Caco-2 (cell line): ENCODE measurements around the gene SPACA9. TPM values are rescaled to one million over a fixed set of nuclear protein-coding genes. Genes with fewer than 3 reads are reported as not detected.

Experiments
- BruUV-seq: library from RNA; stranded (reverse); fragments of 400-500 nt; replicated peaks from 2 replicates; lab custom pipeline; 2021; lab: Mats Ljungman, UMichigan
- CTCF ChIA-PET: fragments of 300-600 bp; sonication (Branson Sonifier 250); formaldehyde crosslinking; loops from one replicate; lab custom pipeline; 2022; ENCODE audit warnings: antibody characterized with exemption; lab: Charles Lee
- POLR2A ChIA-PET: fragments of 300-600 bp; sonication (Branson Sonifier 250); formaldehyde crosslinking; loops from one replicate; lab custom pipeline; 2022; ENCODE audit warnings: antibody characterized with exemption; lab: Charles Lee
- DNase-seq, 2 experiments: peaks; one replicate each; pipeline versions ENCODE4 v3.0.0 to v3.0.0-alpha.2; 2020 to 2022
- H3K27me3 ChIP-seq: replicated peaks from 2 replicates; pipeline ENCODE4 v1.6.0; 2011; ENCODE audit warnings: low read length; ENCODE audit not compliant: control insufficient read depth, insufficient read depth
- H3K36me3 ChIP-seq: 2 replicates; pipeline ENCODE4 v1.5.1; 2011; ENCODE audit warnings: low read length; ENCODE audit not compliant: control insufficient read depth, insufficient read depth
- H3K4me1 ChIP-seq: fragments of 250-450 bp; sonication (Bioruptor Pico); 2 replicates; pipeline ENCODE4 v1.5.1; 2020; ENCODE audit warnings: mild to moderate bottlenecking
- H3K4me3 ChIP-seq: 2 replicates; pipeline ENCODE4 v1.5.1; 2011; ENCODE audit warnings: low read depth, mild to moderate bottlenecking, control low read depth, low read length
- H3K9me3 ChIP-seq: fragments of 250-450 bp; sonication (Bioruptor Pico); 2 replicates; pipeline ENCODE4 v1.5.1; 2020; ENCODE audit warnings: mild to moderate bottlenecking, moderate library complexity
- H3K27ac Mint-ChIP-seq: one replicate; pipeline ENCODE4 v1.8.0; 2022; ENCODE audit warnings: mixed read lengths; ENCODE audit not compliant: unreplicated experiment
- H3K27me3 Mint-ChIP-seq: one replicate; pipeline ENCODE4 v1.8.0; 2022; ENCODE audit warnings: mixed read lengths; ENCODE audit not compliant: insufficient read depth, unreplicated experiment
- H3K36me3 Mint-ChIP-seq: one replicate; pipeline ENCODE4 v1.8.0; 2022; ENCODE audit warnings: mild to moderate bottlenecking, mixed read lengths; ENCODE audit not compliant: insufficient read depth, unreplicated experiment
- H3K4me1 Mint-ChIP-seq: one replicate; pipeline ENCODE4 v1.8.0; 2022; ENCODE audit warnings: low read depth, mixed read lengths; ENCODE audit not compliant: unreplicated experiment
- H3K4me3 Mint-ChIP-seq: one replicate; pipeline ENCODE4 v1.8.0; 2022; ENCODE audit warnings: mild to moderate bottlenecking, moderate library complexity, mixed read lengths; ENCODE audit not compliant: unreplicated experiment
- H3K9me3 Mint-ChIP-seq: one replicate; pipeline ENCODE4 v1.8.0; 2022; ENCODE audit warnings: mixed read lengths; ENCODE audit not compliant: unreplicated experiment
- intact Hi-C: fragments of 100-400 bp; cut with micrococcal nuclease; formaldehyde crosslinking; loops from one replicate; pipeline ENCODE4 v1.10.0; 2022; ENCODE audit not compliant: unreplicated experiment
- total RNA-seq: library from RNA; stranded (reverse); gene quantifications from 2 replicates; pipeline ENCODE4 v1.2.3, GENCODE V29; 2022
- TF ChIP-seq, protein P1 (sequence below), 2 experiments: fragments of 200-600 bp in 1 of 2; IDR thresholded peaks; 1 replicate in 1 of 2; 2 replicates in 1 of 2; pipeline versions ENCODE4 v1.5.1 to v1.8.0; 2011 to 2022; ENCODE audit warnings: antibody characterized with exemption in 1 of 2, control low read depth in 1 of 2, inconsistent platforms in 1 of 2, low read depth in 1 of 2, low read length in 1 of 2, mild to moderate bottlenecking in 1 of 2, moderate library complexity in 1 of 2; ENCODE audit not compliant: insufficient read depth in 1 of 2, severe bottlenecking in 1 of 2, unreplicated experiment in 1 of 2

The SPACA9 gene
- total RNA-seq, 1 experiment from 2014 or later: 0.64 TPM

- Histone ChIP-seq H3K4me1 (no peaks in the 10 kb centered on the region), H3K4me3 (no peak overlapping the region), H3K9me3 (no peaks in the 10 kb centered on the region), H3K27me3 (no peaks in the 10 kb centered on the region), H3K36me3 (peaks cover 2% of the 10 kb centered on the region; the same call in 1 of the 2 replicates)
- no peaks in the 10 kb centered on the region for H3K4me1 Mint-ChIP-seq
- no peaks in the 10 kb centered on the region for H3K9me3 Mint-ChIP-seq
- peaks cover 38% of the 10 kb centered on the region for H3K36me3 Mint-ChIP-seq
- no peak overlapping the region for H3K27ac Mint-ChIP-seq
- no peaks in the 10 kb centered on the region for H3K27me3 Mint-ChIP-seq
- intact Hi-C loops: no loop called here
- ChIA-PET POLR2A (no interaction called here), CTCF (no interaction called here)
- TF ChIP-seq, protein P1, sequence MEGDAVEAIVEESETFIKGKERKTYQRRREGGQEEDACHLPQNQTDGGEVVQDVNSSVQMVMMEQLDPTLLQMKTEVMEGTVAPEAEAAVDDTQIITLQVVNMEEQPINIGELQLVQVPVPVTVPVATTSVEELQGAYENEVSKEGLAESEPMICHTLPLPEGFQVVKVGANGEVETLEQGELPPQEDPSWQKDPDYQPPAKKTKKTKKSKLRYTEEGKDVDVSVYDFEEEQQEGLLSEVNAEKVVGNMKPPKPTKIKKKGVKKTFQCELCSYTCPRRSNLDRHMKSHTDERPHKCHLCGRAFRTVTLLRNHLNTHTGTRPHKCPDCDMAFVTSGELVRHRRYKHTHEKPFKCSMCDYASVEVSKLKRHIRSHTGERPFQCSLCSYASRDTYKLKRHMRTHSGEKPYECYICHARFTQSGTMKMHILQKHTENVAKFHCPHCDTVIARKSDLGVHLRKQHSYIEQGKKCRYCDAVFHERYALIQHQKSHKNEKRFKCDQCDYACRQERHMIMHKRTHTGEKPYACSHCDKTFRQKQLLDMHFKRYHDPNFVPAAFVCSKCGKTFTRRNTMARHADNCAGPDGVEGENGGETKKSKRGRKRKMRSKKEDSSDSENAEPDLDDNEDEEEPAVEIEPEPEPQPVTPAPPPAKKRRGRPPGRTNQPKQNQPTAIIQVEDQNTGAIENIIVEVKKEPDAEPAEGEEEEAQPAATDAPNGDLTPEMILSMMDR (IDR thresholded peaks at IDR 0.05; ENCODE audit: insufficient read depth in 1 of 2, low read depth in 1 of 2, low read length in 1 of 2, severe bottlenecking in 1 of 2, unreplicated experiment in 1 of 2): no peak
- no peak overlapping the region for H3K4me3 Mint-ChIP-seq
- no TSS peak for BruUV-seq
- no peak for DNase-seq
Observed at GRCh38 chr9:132908635-132909034, 29.9 kb downstream of the SPACA9 start.

DNA sequence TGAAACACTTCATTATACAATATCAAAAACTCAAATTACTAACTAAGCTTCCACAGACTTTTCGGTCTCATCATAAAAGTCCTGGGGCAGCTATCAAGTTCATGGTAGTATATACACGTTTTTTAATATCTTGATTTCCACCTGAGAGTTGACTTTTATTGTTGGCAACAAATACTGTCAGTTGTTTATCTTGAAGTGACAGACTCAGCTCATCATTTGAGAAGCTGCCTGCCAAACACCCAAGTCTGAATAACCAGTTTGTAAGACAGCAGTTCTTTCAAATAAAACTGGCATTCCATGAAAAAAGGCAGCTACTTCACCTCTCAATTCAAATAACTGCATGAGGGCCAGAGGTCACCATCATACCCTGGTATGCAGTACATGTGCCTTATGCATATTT is 30.6 kb downstream of the SPACA9 start:
- no peaks in the 10 kb centered on the region for H3K27me3 Mint-ChIP-seq
- Histone ChIP-seq H3K36me3 (peaks cover 2% of the 10 kb centered on the region; the same call in 1 of the 2 replicates), H3K9me3 (no peaks in the 10 kb centered on the region), H3K4me3 (no peak overlapping the region), H3K4me1 (no peaks in the 10 kb centered on the region), H3K27me3 (no peaks in the 10 kb centered on the region)
- DNase-seq: no peak
- TF ChIP-seq, protein P1 (IDR thresholded peaks at IDR 0.05; ENCODE audit: insufficient read depth in 1 of 2, low read depth in 1 of 2, low read length in 1 of 2, severe bottlenecking in 1 of 2, unreplicated experiment in 1 of 2): no peak
- H3K9me3 Mint-ChIP-seq: no peaks in the 10 kb centered on the region
- intact Hi-C loops: no loop called here
- CTCF ChIA-PET: no interaction called here
- H3K4me3 Mint-ChIP-seq: no peak overlapping the region
- peaks cover 38% of the 10 kb centered on the region for H3K36me3 Mint-ChIP-seq
- no TSS peak for BruUV-seq
- H3K4me1 Mint-ChIP-seq: no peaks in the 10 kb centered on the region
- POLR2A ChIA-PET: no interaction called here
- no peak overlapping the region for H3K27ac Mint-ChIP-seq

GRCh38 chr9:132910376-132910775 is 31.7 kb downstream of the SPACA9 start:
- H3K36me3 ChIP-seq: peaks cover 2% of the 10 kb centered on the region; the same call in 1 of the 2 replicates
- intact Hi-C loops: no loop called here
- Mint-ChIP-seq H3K4me3 (no peak overlapping the region), H3K36me3 (peaks cover 38% of the 10 kb centered on the region), H3K9me3 (no peaks in the 10 kb centered on the region), H3K27ac (no peak overlapping the region), H3K4me1 (no peaks in the 10 kb centered on the region), H3K27me3 (no peaks in the 10 kb centered on the region)
- TF ChIP-seq, protein P1 (IDR thresholded peaks at IDR 0.05; ENCODE audit: insufficient read depth in 1 of 2, low read depth in 1 of 2, low read length in 1 of 2, severe bottlenecking in 1 of 2, unreplicated experiment in 1 of 2): no peak
- DNase-seq: no peak
- no TSS peak for BruUV-seq
- no peaks in the 10 kb centered on the region for H3K9me3 ChIP-seq
- no peaks in the 10 kb centered on the region for H3K4me1 ChIP-seq
- ChIA-PET CTCF (no interaction called here), POLR2A (no interaction called here)
- no peaks in the 10 kb centered on the region for H3K27me3 ChIP-seq
- H3K4me3 ChIP-seq: no peak overlapping the region
